NT2/D1 (cell line): Measurements from ENCODE around the gene FRRS1L.

Experiments
- SUZ12 ChIP-seq: IDR thresholded peaks from 2 replicates; pipeline ENCODE4 v1.6.1; 2011; ENCODE audit not compliant: insufficient read length, insufficient read depth; ENCODE audit errors: extremely low read depth
- YY1 ChIP-seq: IDR thresholded peaks from 2 replicates; pipeline ENCODE4 v1.6.1; 2011; ENCODE audit not compliant: insufficient read length, insufficient read depth
- ZNF274 ChIP-seq: IDR thresholded peaks from 2 replicates; pipeline ENCODE4 v1.6.1; 2011; ENCODE audit warnings: mild to moderate bottlenecking, low read depth, low read length

- TF ChIP-seq ZNF274 (no peak), YY1 (no peak), SUZ12 (no peak)
Measured at GRCh38 chr9:109159583-109159982, 7.5 kb downstream of the FRRS1L start.
